ENCODE measurements around the gene OR9G4. TPM values are rescaled to one million over a fixed set of nuclear protein-coding genes. Genes with fewer than 3 reads are reported as not detected.

OR9G4 gene
- not detected in 2 replicates for total RNA-seq (2014; rRNA removed; shearing (Covaris generic))

DNA sequence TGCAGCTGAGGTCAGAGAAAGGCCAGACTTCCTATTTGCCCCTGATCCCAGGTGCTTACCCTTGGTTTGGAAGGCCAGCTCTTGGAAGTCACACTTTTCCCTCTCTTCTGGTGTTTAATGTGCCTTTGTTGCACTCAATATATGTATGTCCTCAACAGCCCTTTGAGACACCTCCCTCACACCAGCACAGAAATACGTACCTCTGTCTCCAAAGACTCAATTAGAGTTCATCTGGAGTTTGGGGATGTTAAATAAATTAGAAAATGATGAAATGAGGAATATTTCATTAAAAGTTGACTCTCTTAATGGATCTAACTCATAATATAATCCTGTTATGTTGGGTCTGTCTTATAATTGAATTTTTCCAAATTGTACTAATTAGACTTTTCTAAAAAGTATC is at the start of gene OR9G4:
TSS of gene OR9G4 (minus strand) at position 101 of the 400 bp plus-strand sequence. CDS start 4,931 bp downstream, outside the sequence.
- no peak for DNase-seq (ENCODE audit: low spot score)

DNA sequence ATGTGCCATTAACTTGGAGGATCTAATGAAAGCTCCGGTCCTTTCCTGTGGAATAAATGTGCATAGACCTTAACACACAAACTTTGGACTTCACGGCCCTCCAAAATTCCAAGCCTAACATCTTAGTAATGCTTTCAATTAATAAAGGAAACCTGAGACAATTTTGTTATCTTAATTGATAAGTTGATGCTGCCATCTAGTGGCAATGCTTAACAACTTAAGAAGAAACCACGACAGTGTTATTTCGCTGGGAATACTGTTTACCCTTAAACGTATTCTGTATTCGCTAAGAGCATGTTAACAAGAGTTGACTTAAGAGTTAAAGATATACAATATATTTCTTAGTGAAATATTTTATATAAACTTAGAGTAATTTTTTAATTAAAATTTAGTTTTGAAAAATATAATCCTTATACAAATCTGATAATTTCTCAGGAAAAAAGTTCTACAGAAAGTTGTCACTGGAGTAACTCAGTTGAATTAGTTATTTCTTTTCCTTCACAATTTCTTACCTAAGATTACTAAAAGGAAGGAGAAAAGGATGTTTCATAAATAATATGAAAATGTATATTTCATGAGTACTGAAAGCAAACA is 35.0 kb upstream of the OR9G4 start:
- peak; percentile 63 for DNase-seq (ENCODE audit: low spot score)

- no peak for DNase-seq (ENCODE audit: low spot score)
Measured at GRCh38 chr11:56782167-56782847, 33.8 kb upstream of the OR9G4 start.

GRCh38 chr11:56776809-56777208 is 28.3 kb upstream of the OR9G4 start:
- no peak for DNase-seq (ENCODE audit: low spot score)

DNA sequence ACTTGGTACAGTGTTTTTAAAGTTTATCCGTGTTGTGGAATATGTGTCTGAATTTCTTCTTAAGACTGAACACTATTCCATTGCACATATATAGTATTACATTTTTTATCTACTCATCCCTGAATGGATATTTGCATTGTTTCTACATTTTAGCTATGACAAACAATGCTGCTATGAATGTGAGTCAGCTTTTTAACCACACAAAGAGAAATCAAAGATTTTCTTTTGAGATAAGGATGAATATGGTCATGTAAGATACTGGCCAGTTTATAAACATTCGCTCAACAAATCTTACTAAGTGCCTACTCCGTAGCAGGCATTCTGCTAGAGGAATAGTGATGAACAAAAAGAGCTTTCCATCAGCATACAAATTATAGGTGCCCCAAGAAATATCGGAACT is 16.5 kb upstream of the OR9G4 start:
- DNase-seq (ENCODE audit: low spot score): no peak

DNA sequence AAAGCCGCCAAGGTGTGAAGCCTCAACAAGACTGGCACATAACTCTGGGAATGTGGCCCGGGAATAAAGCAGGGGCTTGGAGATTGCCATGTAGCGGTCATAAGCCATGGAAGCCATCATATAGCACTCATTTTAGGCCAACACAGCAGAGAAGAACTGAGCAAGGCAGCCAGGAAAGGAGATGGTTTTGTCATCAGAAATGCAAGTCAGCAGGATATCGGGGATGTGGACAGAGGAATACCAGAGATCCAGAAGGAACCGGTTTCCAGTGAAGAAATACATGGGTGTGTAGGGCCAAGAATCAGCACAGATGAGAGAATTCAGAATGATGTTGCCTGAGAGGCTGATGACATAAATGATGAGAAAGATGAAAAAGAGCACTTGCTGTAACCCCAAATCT is 3.0 kb upstream of the OR9G4 start:
- DNase-seq (ENCODE audit: low spot score): no peak

DNA sequence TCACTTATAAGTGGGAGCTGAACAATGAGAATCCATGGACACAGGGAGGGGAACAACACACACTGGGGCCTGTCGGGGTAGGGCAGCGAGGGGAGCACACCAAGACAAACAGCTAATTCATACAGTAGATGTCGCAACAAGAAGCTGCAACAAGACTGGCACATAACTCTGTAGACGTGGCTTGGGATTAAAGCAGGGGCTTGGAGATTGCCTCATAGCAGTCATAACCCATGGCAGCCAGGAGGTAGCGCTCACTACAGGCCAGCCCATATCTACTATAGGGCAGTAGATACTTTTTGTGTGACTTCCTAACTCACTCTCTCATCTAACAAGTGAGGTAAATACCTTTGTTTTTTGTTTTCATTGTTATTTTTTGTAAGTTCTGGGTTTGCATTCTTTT is 1.7 kb upstream of the OR9G4 start:
- no peak for DNase-seq (ENCODE audit: low spot score)

- no peak for DNase-seq (ENCODE audit: low spot score)
Measured at GRCh38 chr11:56740886-56741285, 7.6 kb downstream of the OR9G4 start.

DNA sequence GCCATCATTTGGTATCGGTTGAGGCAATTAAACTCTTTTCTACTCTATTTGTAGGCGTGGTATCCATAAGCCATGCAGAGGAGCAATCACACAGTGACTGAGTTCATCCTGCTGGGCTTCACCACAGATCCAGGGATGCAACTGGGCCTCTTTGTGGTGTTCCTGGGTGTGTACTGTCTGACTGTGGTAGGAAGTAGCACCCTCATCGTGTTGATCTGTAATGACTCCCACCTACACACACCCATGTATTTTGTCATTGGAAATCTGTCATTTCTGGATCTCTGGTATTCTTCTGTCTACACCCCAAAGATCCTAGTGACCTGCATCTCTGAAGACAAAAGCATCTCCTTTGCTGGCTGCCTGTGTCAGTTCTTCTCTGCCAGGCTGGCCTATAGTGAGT is 8.4 kb downstream of the OR9G4 start:
- no peak for DNase-seq (ENCODE audit: low spot score)

GRCh38 chr11:56720513-56720912 is 28.0 kb downstream of the OR9G4 start:
- no peak for DNase-seq (ENCODE audit: low spot score)

DNA sequence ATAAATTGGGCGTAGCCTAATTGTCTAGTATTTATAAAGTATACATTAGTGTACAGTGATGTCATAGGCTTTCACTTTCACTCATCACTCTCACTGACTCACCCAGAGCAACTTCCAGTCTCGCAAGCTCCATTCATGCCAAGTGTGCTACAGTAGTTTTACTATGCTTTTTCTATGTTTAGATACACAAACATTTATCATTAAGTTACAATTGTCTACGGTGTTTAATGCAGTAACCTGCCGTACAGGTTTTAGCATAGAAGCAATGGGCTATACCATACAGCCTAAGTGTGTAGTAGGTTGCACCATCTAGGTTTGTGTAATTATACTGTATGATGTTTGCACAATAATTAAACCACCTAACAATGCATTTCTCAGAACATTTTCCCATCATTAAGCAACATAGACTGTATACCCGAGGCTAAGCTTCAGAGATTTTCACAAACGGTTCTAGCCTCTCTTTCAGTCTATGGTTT is 32.1 kb downstream of the OR9G4 start:
- no peak for DNase-seq (ENCODE audit: low spot score)

- DNase-seq (ENCODE audit: low spot score): no peak
Measured at GRCh38 chr11:56714206-56714605, 34.3 kb downstream of the OR9G4 start.

DNA sequence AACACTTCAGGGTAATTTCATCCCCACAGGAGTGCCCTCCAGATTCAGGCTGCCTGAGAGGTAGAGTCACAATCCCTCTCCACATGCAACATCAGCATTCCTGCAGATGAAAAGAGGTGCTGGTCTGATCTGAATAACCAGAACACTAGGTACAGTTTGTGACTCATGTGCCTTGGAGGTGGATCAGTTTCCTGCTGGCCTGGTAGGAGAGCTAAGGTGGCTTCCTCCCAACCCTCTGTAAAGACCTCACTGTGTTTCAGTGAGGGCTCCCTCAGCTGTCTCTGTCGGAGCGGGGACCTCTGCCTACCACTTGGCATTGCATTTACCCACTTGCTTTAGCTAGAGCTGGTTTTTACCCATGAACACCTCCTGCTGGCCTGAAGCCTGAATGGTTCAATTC is 42.0 kb downstream of the OR9G4 start:
- DNase-seq (ENCODE audit: low spot score): no peak

DNA sequence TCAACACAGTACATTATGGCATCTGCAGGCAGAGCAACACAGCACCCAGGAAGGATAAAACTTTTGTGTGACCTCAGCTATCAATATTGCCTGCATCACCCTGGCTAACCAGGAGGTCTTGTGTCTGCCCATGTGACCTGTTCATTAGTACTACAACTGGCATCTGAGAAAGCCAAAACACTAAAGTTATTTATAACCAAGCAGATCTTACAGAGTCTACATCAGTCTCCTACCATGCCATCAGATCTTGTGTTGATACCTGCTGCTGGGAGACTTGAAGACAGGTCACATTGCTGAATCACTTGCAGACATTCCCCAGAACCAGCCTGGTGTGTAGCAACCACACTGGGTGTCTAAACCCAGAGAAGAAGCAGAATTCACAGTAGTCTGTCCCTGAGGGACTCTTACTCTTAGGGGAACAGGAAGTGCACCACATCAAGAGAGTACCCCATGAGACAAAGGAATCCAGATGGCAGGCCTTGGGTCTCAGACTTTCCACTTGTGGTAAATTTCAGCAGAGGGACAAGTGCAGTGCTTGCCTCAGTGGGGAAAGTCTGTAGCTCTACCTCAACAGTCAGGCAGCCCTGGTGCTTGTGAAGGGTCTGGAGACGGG is 42.6 kb downstream of the OR9G4 start:
- DNase-seq (ENCODE audit: low spot score): no peak

GRCh38 chr11:56700914-56701485 is 47.5 kb downstream of the OR9G4 start:
- DNase-seq (ENCODE audit: low spot score): no peak

- peak; percentile 34 for DNase-seq (ENCODE audit: low spot score)
Measured at GRCh38 chr11:56700242-56700913, 48.1 kb downstream of the OR9G4 start.

DNA sequence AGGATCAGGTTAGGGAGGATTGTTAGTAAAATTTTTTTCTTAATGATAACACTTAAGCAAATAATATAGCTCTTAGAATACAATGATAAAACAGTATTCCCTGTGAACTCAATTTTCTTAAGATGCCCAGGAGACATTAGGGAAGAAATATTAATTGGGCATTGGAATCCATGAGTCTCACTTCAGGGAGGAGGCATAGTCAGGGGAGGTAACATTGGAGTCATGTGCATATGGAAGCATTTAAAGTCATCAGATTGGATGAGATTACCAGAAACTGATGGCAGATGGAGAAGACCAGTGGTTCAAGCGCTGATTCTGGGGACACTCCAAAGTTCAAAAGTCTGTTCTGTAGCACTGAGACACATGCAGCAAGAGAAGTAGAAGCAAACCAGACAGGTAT is 49.7 kb downstream of the OR9G4 start, which contains the start of gene OR9G1:
TSS of gene OR9G1 (plus strand) at position 301 of the 400 bp plus-strand sequence. CDS start 1,293 bp downstream, outside the sequence.
- DNase-seq (ENCODE audit: low spot score): no peak

- no peak for DNase-seq (ENCODE audit: low spot score)
Measured at GRCh38 chr11:56693428-56693827, 55.1 kb downstream of the OR9G4 start.
